ENCODE measurements around the gene MAP3K14. TPM values are rescaled to one million over a fixed set of nuclear protein-coding genes. Genes with fewer than 3 reads are reported as not detected.

The MAP3K14 gene
- total RNA-seq, 1 experiment from 2014 or later = 16.8 TPM

GRCh38 chr17:45231481-45232116, 85.2 kb downstream of the MAP3K14 start:
- Histone ChIP-seq H3K4me3 (ENCODE audit: low read length) (no peak overlapping the region), H4K20me1 (ENCODE audit: low read length) (no peaks in the 10 kb centered on the region), H3K27me3 (ENCODE audit: low read length) (no peaks in the 10 kb centered on the region), H3K9ac (ENCODE audit: low read length) (no peak overlapping the region), H3K4me1 (ENCODE audit: insufficient read depth, low read length) (peaks cover 44% of the 10 kb centered on the region), H3K9me2 (replicated peaks; ENCODE audit: low read length) (no peaks in the 10 kb centered on the region), H3K79me2 (ENCODE audit: low read length) (no peaks in the 10 kb centered on the region), H3K36me3 (ENCODE audit: low read depth, low read length) (no peaks in the 10 kb centered on the region), H3K27ac (ENCODE audit: low read length) (no peak overlapping the region), H3K4me2 (ENCODE audit: low read length) (no peak overlapping the region), H2AFZ (ENCODE audit: low read length) (no peak overlapping the region), H3F3A (ENCODE audit: low read length, unreplicated experiment) (no peaks in the 10 kb centered on the region), H3K9me3 (ENCODE audit: low read length) (no peaks in the 10 kb centered on the region)
- CTCF ChIA-PET = interaction anchor here (0.5 to 2.5 kb wide), 4 partner anchors 12 to 194 kb away, joined by 3 to 16 read pairs (median 8); partner anchors contain the start of gene ACBD4
- POLR2A ChIA-PET (ENCODE audit: unreplicated experiment) = interaction anchor here (0.5 kb wide), 1 partner anchor 82 kb away, joined by 5 read pairs; no protein-coding TSS in a partner anchor
- ATAC-seq = peak; percentile 48; the same call in 1 of the 2 replicates
- intact Hi-C loops (cut with micrococcal nuclease) = no loop called here
- TF ChIP-seq CTCF (conservative IDR thresholded peaks at IDR 0.05; ENCODE audit: low read depth, low read length) (peak; percentile 63), EZH2phosphoT487 (IDR thresholded peaks at IDR 0.05; ENCODE audit: borderline replicate concordance, low read length) (no peak)
- DNase-seq = peak; percentile 39
- no TSS peak for BruUV-seq (replicated peaks)

- H3K4me1 ChIP-seq (ENCODE audit: insufficient read depth, low read length) = peaks cover 51% of the 10 kb centered on the region
- TF ChIP-seq CTCF (conservative IDR thresholded peaks at IDR 0.05; ENCODE audit: low read depth, low read length) (no peak), EZH2phosphoT487 (IDR thresholded peaks at IDR 0.05; ENCODE audit: borderline replicate concordance, low read length) (no peak), EZH2 (IDR thresholded peaks at IDR 0.05; ENCODE audit: low read length, unreplicated experiment) (no peak)
- H4K20me1 ChIP-seq (ENCODE audit: low read length) = no peaks in the 10 kb centered on the region
- ATAC-seq (peak; percentile 34), DNase-seq (peak; percentile 66)
- H3K79me2 ChIP-seq (ENCODE audit: low read length) = no peaks in the 10 kb centered on the region
- H3K4me3 ChIP-seq (ENCODE audit: low read length) = no peak overlapping the region
- no TSS peak for BruUV-seq (replicated peaks)
- CTCF ChIA-PET = interaction anchor here (0.6 to 2.5 kb wide), 4 partner anchors 12 to 96 kb away, joined by 3 to 16 read pairs (median 6); partner anchors contain the start of gene ACBD4
- H3K36me3 ChIP-seq (ENCODE audit: low read depth, low read length) = no peaks in the 10 kb centered on the region
- H3F3A ChIP-seq (ENCODE audit: low read length, unreplicated experiment) = no peaks in the 10 kb centered on the region
- peak overlapping the region; percentile 15; the same call in 1 of the 2 replicates for H3K4me2 ChIP-seq (ENCODE audit: low read length)
- peak overlapping the region; percentile 69 for H3K27ac ChIP-seq (ENCODE audit: low read length)
- H3K9ac ChIP-seq (ENCODE audit: low read length) = no peak overlapping the region
- H3K27me3 ChIP-seq (ENCODE audit: low read length) = no peaks in the 10 kb centered on the region
- POLR2A ChIA-PET (ENCODE audit: unreplicated experiment) = no interaction called here
- H3K9me2 ChIP-seq (replicated peaks; ENCODE audit: low read length) = no peaks in the 10 kb centered on the region
- no peaks in the 10 kb centered on the region for H3K9me3 ChIP-seq (ENCODE audit: low read length)
- no peak overlapping the region for H2AFZ ChIP-seq (ENCODE audit: low read length)
- intact Hi-C loops (cut with micrococcal nuclease) = no loop called here
Measured at GRCh38 chr17:45230787-45231480, 85.9 kb downstream of the MAP3K14 start.
